ENCODE measurements around the gene CDC7.
"Not testable (repeated sequence)": the region's sequence is repeated elsewhere in the genome, so short reads cannot be mapped to it uniquely, and the experiment has no call there.

The CDC7 gene
- total RNA-seq, result 1.5 to 12.1 (median 3.6) reads per million in 17 experiments

- peak; percentile 89 to 94 (median 91) for DNase-seq
Measured at GRCh38 chr1:91500756-91501522, at the start of gene CDC7. Gene CDC7, plus strand, starts transcription at chr1:91500851. Its CDS starts 866 bp downstream, at chr1:91501717.

DNA sequence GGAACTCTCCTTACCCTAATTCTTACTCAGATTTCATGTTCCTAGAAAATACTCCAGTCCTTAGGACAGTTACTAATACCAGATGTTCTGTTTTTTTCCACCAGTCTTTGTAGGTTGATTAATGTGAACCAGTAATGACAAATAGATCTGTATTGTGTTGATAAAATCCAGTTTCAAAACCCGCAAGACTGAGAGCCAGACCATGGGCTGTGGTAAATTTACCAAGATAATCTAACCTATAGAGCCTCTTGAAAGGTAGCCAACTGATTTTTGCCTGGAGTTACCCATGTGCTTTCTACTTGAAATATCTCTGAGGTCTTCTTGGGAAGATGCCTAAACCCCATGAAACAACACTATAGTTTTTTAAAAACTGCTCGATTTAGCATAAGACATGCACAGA, 46.5 kb upstream of the CDC7 start:
- DNase-seq, result no peak

DNA sequence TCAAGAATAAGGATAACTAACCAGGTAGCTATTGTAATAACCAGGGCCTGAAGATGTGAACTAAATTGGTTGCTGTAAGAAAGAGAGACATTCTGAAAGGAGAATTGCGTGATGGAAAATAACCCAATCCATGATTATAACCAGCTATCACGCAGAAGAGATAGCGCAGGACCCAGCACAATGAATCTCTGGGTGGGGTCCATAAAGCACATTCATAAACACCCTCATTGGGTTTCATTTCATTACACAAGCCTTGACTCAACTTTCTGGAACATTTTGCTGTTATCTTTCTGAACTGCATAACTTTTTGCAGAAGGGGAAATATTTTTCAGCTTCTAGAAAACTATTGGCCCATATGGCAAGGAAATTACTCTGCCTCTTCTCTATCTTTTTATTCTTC, 45.3 kb upstream of the CDC7 start:
- DNase-seq, result no peak

- DNase-seq, result no peak
Measured at GRCh38 chr1:91455896-91456295, 44.8 kb upstream of the CDC7 start.

- DNase-seq, result not testable (repeated sequence)
Measured at GRCh38 chr1:91465350-91465749, 35.3 kb upstream of the CDC7 start.

DNA sequence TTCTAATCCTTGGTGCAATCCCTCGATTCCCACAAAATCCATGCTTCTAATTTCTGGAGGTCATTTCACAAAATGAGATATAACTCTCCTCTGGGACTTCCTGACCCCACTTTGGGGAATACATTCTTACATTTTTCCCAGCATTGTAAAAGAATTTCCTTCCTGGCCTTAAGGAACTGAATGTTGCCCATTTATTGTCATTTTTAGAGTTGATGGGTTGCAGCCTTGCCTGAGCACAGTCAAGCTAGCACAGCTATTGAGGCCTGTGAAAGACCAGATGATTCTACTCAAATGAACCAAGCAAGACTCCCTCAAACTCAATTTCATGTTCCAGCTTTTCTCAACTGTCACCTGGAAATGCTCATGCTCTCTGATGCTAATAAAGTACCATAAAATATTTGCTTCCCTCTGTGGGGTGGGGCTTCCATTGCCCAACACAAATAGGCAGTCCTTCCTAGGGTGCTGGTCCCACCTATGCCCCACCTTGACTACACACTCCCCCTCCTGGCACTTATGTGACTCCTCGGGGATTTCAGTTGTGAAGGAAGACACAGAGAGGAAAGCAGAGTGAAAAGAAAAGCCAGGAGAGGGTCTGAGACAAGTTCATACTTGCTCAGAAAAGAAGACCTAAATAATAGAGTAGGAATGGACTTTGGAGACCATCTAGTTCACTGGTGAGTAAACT, 24.0 kb upstream of the CDC7 start:
- no peak for DNase-seq

DNA sequence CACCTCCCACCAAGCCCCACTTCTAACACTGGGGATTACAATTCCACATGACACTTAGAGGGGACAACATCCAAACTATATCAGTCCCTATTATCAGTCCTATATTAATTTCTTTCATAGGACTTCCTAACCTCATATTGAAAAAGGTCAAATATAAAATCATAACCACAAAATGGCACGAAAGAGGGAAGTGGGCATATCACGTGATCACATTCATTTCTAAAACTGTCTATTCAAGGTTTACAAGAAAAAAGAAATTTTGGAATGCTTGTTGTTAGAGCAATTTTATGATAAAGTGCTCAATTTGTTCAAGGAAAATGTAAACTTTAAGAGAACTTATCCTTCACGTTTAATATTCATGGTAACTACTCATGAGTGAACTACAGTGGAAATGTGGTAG, 13.2 kb upstream of the CDC7 start:
- DNase-seq, result peak in 1 of 4 experiments; percentile 13

DNA sequence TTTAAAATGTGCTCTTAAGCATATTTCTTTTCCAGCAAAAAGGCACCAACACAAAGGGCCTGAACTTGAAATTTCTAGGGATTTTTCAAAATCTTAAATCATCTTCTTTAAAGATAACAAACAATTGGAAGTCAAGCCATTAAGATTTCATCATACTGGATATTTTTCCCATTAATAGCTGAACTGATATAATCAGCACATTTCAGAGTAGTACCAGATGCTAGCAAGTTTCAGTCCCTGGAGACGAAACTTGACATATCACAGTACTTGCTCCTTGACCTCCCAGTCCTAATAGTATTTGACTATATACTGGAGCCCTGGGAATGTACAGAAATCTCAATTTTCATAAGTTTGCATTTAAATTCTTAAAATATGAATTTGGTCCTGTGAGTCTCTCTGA, 10.2 kb upstream of the CDC7 start:
- no peak for DNase-seq

- DNase-seq, result no peak
Measured at GRCh38 chr1:91498035-91498434, 2.6 kb upstream of the CDC7 start.

DNA sequence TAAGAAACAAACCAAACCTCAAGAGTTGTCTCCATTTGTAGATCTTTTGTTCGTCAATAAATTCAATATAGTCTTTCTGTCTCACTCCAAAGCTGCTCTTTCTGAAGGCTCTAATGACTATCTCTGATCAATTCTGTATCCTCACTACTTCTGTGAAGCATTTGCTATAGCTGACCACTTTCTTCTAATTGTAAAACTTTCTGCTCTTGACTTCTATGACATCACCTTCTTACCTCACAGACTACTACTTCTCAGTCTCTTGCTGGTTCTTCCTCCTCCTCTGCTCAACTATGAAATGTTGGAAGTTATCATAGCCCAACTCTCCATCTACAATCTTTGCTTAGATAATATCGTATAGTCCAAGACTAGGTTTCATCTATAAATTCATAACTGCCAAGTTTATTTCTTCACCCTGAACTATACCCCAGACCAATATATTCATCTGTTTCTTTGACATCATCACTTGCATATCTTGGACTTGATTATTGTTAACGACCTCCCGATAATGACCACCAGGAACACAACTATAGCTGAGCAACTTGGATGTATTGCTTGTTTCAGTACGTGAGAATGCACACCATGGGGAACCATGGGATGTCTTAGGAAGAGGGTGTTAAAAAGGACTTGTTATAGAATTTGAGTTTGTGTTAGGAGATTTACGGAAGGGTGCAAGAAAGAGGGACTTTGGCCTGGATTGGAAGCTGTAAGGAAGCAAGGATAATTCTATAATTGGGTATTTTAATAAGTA, 2.0 kb upstream of the CDC7 start:
- no peak for DNase-seq

- DNase-seq, result peak in 2 of 4 experiments; percentile 6 to 8
Measured at GRCh38 chr1:91499346-91499745, 1.3 kb upstream of the CDC7 start.

- DNase-seq, result peak; percentile 28 to 56 (median 54)
Measured at GRCh38 chr1:91499904-91500755, 521 bp upstream of the CDC7 start.

DNA sequence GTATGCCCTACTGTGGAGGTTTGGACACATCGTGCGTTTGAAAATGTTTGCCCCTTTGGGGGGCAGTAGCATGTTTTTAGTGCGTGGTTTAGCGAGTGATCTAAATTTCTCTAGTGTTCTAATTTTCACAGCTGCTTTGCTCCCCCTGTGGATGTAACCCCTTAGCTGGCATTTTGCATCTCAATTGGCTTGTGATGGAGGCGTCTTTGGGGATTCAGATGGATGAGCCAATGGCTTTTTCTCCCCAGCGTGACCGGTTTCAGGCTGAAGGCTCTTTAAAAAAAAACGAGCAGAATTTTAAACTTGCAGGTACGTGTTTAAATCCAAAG, 836 bp downstream of the CDC7 start:
- DNase-seq, result peak in 3 of 4 experiments; percentile 24 to 31 (median 25)

DNA sequence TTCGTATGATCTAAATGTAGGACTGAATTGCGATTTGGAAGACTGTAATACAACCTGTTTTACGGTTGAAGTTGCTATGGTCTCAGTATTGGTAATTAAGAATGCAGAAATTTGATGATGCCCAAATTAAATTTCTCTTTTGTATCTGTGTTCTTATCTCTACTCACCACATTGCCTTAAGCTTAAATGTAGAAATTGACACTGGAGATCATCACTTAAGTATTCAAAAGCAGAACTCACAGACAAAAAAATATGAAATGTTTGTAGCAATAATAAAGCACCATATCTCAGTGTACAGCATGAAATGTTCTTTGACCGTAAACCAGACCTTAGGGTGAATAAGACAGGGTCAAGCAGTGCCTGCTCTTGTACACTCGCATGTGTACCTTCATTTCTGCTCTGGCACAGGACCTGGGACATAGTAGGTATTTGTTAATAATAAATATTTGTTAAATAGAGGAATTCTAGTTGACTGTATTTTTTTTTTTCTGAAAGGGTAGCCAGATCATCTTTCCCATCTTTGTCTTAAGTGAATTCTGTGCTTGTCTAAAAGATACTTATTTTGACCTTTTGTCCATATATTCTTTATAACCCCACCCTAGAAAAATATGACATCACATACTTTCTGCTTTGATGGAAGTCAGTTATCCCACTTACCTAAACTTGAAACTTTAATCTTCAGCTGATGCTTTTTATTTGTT, 1.5 kb downstream of the CDC7 start:
- no peak for DNase-seq

DNA sequence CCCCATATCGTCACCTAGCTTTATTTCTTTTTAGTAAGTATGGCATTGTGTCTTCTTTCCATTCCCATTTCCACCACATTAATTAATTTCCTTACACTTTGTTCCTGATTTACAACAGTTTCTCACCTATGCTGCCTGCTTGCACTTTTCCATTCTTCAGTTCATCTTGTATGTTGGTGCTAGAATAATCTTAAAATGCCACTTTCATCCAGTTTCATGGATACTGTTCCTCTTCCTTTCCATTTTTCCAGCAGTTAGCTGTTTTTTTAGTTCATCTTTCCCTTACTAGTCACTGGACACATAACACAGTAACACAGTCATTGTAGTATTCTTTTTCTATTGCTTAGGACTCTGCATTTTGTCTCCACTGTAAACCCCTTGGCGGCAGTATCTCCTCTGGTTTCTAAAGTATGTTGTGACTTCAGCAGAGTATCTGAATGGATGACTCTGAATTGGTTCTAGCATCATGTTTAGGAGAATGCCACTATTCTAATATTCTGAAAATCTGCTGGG, 2.1 kb downstream of the CDC7 start:
- DNase-seq, result no peak

DNA sequence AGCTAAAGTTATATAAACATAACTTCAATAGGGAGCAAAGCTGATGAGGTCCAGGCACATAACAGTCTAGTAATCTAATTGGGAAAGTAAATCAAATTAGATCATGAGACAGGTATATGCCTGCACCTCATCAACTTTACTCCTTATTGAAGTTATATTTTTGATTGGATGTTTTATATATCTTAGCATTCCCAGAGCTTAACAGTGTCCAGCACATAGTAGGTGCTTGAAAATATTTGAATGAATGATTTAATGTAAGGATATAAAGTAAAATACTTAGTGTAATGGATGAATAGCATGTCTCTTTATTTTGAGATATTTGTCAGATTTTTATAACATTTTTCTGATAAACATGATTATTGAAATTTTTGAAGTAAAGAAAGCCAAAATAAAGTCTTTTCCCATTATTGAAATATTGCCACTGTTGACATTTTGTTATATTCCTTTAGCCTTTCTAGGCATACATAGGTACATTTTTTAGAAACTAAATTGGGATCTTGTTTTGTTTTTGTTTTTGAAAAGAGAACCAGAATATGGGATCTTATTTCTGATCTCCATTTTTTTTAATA, 2.8 kb downstream of the CDC7 start:
- no peak for DNase-seq

DNA sequence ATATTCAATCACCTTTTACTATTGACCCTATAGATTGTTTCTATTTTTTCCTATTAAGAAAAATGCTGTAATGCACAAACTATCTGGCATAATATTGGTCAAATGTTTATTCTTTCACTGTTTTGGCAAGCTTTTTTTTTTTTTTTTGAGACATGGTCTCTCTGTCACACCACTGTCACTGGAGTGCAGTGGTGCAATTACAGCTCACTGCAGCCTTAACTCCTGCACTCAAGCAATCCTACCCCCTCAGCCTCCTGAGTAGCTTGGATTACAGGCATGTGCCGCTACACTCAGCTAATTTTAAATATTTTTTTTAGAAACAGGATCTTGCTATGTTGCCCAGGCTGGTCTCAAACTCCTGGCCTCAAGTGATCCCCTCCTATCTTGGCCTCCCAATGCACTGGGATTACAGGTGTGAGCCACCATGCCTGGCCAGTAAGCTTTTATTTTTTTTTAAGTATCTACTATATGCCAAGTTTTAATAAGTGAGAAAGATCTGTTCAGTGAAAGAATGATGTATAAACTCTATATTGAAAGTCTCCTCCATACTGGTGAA, 3.4 kb downstream of the CDC7 start:
- no peak for DNase-seq

- no peak for DNase-seq
Measured at GRCh38 chr1:91505086-91505485, 4.4 kb downstream of the CDC7 start.

DNA sequence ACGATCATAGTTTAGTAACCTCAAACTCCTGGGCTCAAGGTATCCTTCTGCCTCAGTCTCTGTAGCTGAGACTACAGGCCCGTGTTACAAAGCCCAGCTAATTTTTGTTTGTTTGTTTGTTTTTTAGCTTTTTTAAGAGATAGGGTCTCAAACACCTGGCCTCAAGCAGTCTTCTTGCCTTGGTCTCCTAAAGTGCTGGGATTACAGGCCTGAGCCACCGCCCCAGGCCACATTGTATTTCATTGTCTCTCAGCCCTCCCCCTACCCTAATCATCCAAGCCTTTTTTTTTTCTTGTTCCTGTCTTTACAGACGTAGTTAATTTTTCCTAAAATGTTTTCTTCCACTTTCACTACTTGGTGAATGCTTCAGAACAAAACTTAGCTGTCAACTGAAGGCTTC, 5.4 kb downstream of the CDC7 start:
- DNase-seq, result no peak

- no peak for DNase-seq
Measured at GRCh38 chr1:91507328-91507727, 6.7 kb downstream of the CDC7 start.

- DNase-seq, result no peak
Measured at GRCh38 chr1:91510754-91511153, 10.1 kb downstream of the CDC7 start.

Measured in suppressor macrophage (primary cell).